HL-60/S4 (cell line): ENCODE results near the gene KIAA0232.
"Not testable (repeated sequence)": the region's sequence is repeated elsewhere in the genome, so short reads cannot be mapped to it uniquely, and the experiment has no call there.

Source experiments
- in situ Hi-C: fragments of 300-500 bp; cut with MboI; formaldehyde crosslinking; loops from 2 replicates; pipeline ENCODE4 v1.14.3; 2022; ENCODE audit warnings: low sequenced_read_pairs

KIAA0232 gene

GRCh38 chr4:6804082-6804752 lies 21.7 kb downstream of the KIAA0232 start:
- in situ Hi-C loops: no loop called here

- in situ Hi-C loops: no loop called here
Measured at GRCh38 chr4:6806924-6807626, 24.5 kb downstream of the KIAA0232 start.

GRCh38 chr4:6808259-6808658 lies 25.7 kb downstream of the KIAA0232 start:
- in situ Hi-C loops: no loop called here

GRCh38 chr4:6811165-6811564 lies 28.6 kb downstream of the KIAA0232 start:
- in situ Hi-C loops: no loop called here

- in situ Hi-C loops: no loop called here
Measured at GRCh38 chr4:6812766-6813165, 30.2 kb downstream of the KIAA0232 start.

GRCh38 chr4:6813725-6814124 lies 31.2 kb downstream of the KIAA0232 start:
- in situ Hi-C loops: no loop called here

GRCh38 chr4:6815029-6815836 lies 32.7 kb downstream of the KIAA0232 start:
- in situ Hi-C loops: no loop called here

- in situ Hi-C loops: no loop called here
Measured at GRCh38 chr4:6819295-6819694, 36.8 kb downstream of the KIAA0232 start.

- in situ Hi-C loops: no loop called here
Measured at GRCh38 chr4:6820695-6821094, 38.2 kb downstream of the KIAA0232 start.

GRCh38 chr4:6824071-6824470 lies 41.5 kb downstream of the KIAA0232 start:
- in situ Hi-C loops: no loop called here

GRCh38 chr4:6824772-6825402 lies 42.4 kb downstream of the KIAA0232 start:
- in situ Hi-C loops: no loop called here

- in situ Hi-C loops: no loop called here
Measured at GRCh38 chr4:6825403-6825802, 42.9 kb downstream of the KIAA0232 start.

GRCh38 chr4:6826781-6827508 lies 44.4 kb downstream of the KIAA0232 start:
- in situ Hi-C loops: no loop called here

- in situ Hi-C loops: no loop called here
Measured at GRCh38 chr4:6829086-6829485, 46.6 kb downstream of the KIAA0232 start.

- in situ Hi-C loops: no loop called here
Measured at GRCh38 chr4:6834867-6835266, 52.3 kb downstream of the KIAA0232 start.

GRCh38 chr4:6835616-6836015 lies 53.1 kb downstream of the KIAA0232 start:
- in situ Hi-C loops: not testable (repeated sequence)

- in situ Hi-C loops: not testable (repeated sequence)
Measured at GRCh38 chr4:6837106-6837505, 54.6 kb downstream of the KIAA0232 start.

GRCh38 chr4:6839579-6839978 lies 57.1 kb downstream of the KIAA0232 start:
- in situ Hi-C loops: no loop called here

GRCh38 chr4:6840062-6840976 lies 57.8 kb downstream of the KIAA0232 start:
- in situ Hi-C loops: no loop called here

GRCh38 chr4:6845027-6845426 lies 62.5 kb downstream of the KIAA0232 start:
- in situ Hi-C loops: no loop called here
